PC-9 (cell line): ENCODE results near the gene DENND11.

Experiments used
- CTCF ChIP-seq: fragments of 200-600 bp; sonication (generic); conservative IDR thresholded peaks from 2 replicates; pipeline ENCODE4 v1.6.1; 2017; ENCODE audit warnings: mixed run types, antibody characterized with exemption, mild to moderate bottlenecking, moderate library complexity
- EZH2 ChIP-seq: fragments of 200-600 bp; sonication (generic); IDR thresholded peaks from 2 replicates; pipeline ENCODE4 v1.8.0; 2017; ENCODE audit warnings: antibody characterized with exemption, low read depth

- TF ChIP-seq EZH2 (no peak), CTCF (no peak)
These were observed 4.6 kb downstream of the DENND11 start for GRCh38 chr7:141697211-141697871.
